Measurements from ENCODE around the gene SLC17A5.
A peak's percentile ranks its signal among the peaks of the same experiment; 100 is the strongest.
"Not testable (repeated sequence)": the region's sequence is repeated elsewhere in the genome, so short reads cannot be mapped to it uniquely, and the experiment has no call there.

The SLC17A5 gene, protein sequence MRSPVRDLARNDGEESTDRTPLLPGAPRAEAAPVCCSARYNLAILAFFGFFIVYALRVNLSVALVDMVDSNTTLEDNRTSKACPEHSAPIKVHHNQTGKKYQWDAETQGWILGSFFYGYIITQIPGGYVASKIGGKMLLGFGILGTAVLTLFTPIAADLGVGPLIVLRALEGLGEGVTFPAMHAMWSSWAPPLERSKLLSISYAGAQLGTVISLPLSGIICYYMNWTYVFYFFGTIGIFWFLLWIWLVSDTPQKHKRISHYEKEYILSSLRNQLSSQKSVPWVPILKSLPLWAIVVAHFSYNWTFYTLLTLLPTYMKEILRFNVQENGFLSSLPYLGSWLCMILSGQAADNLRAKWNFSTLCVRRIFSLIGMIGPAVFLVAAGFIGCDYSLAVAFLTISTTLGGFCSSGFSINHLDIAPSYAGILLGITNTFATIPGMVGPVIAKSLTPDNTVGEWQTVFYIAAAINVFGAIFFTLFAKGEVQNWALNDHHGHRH

DNA sequence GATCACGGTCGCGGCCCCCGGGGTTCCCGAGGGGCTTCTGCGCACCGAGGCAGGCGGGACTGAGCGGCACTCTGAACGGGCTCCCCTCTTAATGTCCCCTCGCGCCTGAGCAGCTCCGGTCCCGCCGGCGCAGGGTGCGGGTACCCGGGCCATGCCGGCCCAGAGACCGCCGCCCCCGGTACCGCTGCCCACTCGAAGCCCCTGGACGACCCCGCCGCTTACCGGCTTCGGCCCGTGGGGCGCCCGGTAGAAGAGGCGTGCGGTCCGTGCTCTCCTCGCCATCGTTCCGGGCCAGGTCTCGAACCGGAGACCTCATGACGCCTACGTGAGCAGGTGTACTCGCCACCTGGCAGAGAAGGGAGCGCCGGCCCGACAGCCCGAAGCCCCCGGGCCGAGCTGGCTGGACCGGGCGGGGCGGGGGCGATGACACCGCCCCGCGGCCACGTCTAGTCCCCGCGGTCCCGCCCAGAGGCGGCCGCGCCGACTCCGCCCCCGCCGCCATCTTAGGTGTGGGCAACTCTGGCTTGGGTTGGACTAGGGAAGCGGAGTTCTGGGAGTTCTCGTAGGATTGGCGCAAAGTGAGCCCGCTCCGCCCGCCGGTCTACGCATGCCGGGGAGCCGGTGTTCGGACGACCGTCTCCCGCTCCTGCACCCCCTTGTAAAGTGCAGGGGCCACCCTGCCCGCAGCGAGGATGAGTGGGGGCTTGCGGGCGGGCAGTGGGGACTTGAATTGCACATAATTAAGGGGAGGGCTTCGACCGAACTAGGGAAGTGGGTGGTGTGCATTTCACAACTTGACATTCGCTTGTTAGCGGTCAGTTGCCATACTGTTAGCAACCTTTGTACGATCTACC is at the start of gene SLC17A5:
SLC17A5 (minus strand) TSS at position 422 of the 854 bp plus-strand sequence; CDS start at position 316, 106 bp downstream.
- DNase-seq = peak; percentile 89 to 90

DNA sequence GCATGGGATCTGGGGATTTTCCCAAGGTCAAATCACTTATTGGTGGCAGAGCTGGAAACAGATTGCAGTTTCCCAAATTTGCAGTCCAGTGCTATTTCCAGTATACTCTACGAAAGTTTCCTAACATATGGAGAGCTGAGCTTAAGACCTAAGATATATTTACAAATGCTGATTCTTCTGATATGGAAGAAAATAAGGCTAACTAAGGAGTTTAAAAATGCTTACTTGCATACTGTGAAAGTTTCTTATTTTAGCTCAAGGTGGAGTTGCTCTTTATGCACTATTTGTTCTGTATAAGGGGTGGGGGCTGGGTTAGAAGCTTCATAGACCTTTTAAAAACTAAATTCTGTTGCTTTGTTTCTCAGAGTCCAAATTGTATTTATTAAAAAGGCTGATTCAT is 49.7 kb upstream of the SLC17A5 start:
- no peak for DNase-seq

DNA sequence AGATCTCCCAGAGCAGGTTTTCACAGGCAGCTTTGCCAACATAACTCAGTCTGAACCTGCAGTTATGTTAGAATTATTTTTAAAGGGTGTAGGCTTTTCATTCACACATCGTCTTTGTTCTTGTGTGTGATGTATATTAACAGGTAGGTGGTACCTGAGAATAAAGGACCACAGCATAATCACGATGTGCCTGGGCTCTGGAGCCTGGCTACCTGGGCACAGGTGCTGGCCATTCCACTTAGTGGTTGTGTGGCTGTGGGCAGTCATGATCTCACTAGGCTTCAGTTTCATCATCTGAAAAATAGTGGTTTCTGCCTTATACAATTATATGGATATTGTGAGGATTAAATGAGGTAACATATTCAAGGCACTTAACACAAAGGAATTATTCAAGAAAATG is 48.7 kb upstream of the SLC17A5 start:
- no peak for DNase-seq

DNA sequence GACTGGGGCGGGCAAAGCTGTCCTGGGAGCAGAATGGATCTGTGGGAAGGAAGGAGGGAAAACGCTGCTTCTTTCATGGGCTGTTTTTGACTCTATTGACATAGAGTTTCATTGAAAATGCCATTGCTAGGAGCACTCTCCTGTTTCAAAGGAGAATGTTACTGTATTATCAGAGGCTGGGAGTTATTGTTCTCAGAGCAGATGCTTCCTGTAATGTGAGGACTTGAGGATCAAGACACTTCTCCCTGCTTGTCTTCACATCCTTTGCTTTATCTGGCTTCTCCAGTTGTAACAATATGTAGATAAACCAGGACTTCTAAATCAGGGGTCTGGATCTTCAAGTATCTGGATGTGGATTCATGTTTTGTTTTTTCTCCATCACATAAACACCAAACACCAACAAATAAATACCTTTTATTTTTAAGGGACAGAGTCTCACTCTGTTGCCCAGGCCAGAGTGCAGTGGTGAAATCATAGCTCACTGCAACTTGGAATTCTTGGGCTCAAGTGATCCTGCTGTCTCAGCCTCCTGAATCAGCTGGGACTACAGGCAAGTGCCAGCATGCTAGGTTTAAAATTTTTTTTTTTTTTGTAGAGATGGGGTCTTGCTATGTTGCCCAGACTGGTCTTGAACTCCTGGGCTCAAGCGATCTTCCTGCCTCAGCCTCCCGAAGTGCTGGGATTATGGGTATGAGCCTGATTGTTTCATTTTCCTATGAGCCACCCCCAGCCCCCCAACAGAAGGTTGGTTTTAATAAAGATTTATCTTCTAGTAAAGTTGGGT is 46.1 kb upstream of the SLC17A5 start:
- DNase-seq = no peak

DNA sequence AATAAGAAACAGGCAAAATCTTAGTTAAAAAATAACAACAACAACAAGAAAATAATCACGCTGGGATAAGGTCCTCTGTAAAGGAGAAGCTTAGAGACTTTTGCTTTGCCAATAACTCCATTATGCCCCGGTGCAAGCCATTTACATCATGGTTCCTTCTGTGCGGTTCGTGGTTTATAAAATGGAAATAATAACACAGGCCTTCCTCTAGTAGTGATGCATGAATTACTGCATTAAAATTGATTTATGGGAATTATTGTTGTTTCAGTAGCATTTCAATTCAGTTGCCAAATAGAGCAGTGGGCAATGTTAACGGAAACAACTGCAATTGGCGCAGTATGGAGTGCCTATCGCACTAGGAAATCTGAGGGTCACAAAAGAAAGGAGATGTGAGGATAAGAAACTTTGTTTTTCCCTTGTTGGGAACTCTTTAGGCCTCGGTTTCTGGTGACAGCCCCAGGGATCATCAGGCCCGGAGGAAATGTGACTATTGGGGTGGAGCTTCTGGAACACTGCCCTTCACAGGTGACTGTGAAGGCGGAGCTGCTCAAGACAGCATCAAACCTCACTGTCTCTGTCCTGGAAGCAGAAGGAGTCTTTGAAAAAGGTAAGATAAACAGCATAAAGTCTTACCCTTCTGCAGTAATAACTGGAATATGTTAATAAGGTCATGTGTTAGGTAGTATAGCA is 43.3 kb upstream of the SLC17A5 start:
- no peak for DNase-seq

DNA sequence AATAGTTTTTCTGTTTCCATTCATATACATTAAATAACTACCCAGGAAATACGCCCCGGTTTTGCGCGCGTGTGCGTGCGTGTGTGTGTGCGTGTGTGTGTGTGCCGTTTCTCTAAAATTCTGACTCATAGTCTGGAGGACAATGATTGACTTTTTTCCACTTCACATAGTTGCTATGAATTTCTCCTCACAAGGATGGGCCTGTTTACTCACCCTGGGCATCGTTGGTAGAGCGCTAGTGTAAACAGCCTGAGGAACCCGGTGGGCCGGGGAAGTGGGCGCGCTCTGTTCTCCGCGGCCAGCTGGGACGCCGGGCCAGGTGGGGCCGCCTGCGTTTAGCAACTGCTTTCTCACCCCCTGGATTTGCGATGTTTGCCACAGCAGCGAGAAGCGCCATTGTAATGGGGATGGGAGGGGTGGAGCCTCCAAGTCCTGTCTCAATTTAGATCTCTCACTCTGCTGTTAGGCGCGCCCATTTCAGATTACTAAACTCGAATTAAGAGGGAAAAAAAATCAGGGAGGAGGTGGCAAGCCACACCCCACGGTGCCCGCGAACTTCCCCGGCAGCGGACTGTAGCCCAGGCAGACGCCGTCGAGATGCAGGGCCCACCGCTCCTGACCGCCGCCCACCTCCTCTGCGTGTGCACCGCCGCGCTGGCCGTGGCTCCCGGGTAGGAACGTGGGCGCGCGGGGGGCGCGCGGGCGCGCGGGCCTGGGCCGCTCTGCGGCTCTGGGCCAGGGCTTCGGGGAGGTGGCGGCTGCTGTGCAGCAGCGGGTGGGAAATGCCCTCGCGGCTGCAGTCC is 42.0 kb upstream of the SLC17A5 start, which contains the start of gene CD109:
CD109 (plus strand) TSS at position 585 of the 803 bp plus-strand sequence; CDS start at position 598, 13 bp downstream.
- DNase-seq = peak; percentile 56 to 65

DNA sequence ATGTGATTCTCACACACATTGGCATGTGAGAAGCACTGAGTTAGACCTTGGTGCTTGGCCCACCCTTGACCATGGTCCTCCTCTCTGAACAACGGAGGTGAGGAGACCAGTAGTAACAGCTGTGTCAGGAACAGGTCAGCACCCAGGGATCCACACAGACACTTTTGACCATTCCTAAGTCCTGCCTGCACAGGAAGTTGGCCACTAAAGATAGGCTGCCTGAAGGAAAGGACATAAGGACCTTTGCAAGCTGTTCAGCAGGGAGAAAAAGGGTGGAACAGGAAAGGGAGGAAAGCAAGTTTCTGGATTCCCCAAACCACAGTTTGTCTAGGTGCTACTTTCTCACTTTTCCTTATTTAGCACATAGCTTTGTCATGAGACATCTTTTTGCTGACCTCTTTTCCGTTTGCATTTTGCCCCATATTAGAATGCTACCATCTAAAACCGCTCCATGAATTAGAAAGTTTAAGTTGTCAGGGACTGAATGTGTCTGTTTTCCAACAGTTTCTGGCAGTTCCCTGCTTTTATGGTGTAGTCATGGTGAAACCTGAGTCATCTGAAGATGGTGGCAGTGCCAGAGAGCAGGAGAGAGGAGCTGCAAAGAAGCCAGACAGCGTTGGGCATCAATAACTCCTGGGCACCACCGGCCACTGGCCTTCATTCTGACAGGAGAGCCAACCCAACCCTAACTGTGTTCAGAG is 41.1 kb upstream of the SLC17A5 start:
- no peak for DNase-seq

DNA sequence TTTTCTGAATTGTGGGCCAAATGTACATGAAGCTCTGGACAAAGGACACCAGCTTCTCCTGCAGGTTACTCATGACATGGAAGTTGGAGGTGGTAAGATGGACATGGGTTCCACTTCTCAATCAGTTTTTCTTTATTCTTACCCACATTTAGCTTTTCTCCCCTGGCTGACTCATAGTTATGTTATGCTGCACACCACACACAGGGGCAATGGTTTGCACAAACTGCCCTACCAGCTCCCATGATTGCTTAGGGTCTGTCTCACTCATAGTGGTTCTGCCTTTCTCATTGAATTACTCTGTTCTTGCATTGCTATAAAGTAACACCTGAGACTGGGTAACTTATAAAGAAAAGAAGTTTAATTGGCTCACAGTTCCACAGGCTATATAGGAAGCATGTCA is 37.7 kb upstream of the SLC17A5 start:
- no peak for DNase-seq

DNA sequence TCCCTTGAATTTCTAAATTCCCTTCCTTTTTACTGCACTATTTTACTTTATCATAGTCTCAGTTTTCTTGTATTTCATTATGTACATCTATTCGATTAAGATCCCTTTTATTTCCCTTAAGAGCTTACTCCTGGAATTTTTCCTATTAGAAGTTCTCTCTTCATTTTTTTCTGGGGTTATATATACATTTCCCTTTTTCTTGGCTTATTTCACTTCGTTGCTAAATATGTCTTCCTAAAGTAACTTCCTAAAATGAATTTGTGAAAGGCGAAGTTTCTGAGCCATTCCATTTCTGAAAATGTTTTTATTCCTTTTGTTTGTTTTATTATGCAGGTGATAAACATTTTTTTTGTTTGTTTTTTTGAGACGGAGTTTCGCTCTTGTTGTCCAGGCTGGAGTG is 36.3 kb upstream of the SLC17A5 start:
- no peak for DNase-seq

DNA sequence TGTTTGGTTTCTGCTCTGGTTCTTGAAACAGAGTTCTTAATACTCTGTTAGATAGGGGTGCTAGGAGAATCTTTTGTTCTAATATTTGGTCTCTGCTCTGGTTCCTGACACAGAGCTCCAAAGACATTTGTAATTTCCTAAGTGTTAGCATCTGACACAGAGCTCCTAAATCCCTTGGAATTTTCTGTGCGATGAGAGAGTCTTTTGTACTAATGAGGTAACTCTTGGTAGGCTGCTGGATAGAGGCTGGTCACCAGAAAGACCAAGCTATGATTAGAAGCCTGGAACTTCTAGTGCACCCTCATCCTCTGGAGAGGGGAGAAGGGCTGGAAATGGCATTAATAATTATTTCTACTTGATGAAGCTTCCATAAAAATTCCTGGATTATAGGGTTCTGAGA is 34.6 kb upstream of the SLC17A5 start:
- no peak for DNase-seq

DNA sequence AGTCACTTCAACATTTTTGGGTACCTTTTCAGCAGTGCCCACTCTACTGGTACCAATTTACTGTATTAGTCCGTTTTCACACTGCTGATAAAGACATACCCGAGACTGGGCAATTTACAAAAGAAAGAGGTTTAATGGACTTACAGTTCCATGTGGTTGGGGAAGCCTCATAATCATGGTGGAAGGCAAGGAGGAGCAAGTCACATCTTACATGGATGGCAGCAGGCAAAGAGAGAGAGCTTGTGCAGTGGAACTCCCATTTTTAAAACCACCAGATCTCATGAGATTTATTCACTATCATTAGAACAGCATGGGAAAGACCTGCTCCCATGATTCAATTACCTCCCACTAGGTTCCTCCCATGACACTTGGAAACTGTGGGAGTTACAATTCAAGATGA is 29.8 kb upstream of the SLC17A5 start:
- not testable (repeated sequence) for DNase-seq

DNA sequence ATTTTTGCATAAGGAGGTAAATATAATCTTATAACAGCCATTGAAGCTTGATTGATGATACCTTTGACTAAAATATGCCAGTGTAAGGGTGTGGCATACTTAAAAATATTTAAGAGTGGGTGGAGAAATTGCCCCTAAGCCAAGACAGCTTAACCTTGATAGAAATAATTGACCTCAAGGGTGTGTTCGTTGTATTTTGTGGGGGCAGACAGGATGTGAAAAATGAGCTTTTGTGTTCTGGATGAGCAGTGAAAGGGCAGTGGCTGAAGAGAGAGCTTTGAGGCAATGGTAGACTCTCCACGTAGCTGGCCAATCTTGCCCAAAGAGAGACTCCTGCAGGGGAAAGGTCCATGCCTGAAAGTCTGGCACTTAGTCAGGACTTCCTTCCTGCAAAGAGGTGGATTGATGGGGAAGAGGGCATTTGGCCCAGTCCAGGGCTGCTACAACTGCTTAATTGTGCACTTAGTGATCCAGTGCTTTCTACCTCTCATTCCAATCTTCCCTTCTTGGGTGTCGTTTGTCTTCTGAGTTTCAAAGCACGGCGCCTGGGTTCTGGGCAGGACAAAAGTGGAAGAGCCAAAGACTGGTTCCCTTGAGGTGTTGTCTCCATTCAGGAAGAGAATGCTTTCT is 26.6 kb upstream of the SLC17A5 start:
- DNase-seq = no peak

DNA sequence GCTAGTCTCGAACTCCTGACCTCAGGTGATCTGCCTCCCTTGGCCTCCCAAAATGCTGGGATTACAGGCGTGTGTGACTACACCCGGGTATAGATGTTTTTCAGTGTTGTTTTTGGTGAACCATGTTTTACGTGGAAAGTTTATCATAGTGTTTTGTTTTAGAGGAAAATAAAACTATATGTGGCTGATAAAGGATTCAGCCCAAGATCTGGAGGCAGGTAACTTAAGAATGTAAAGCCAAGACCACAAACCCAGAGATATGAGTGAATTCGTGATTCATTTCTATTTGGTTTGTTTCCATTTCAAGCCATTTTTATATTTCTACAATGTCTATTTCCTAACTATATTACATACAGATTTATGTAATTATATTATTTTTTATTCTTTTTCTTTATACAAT is 26.1 kb upstream of the SLC17A5 start:
- not testable (repeated sequence) for DNase-seq

DNA sequence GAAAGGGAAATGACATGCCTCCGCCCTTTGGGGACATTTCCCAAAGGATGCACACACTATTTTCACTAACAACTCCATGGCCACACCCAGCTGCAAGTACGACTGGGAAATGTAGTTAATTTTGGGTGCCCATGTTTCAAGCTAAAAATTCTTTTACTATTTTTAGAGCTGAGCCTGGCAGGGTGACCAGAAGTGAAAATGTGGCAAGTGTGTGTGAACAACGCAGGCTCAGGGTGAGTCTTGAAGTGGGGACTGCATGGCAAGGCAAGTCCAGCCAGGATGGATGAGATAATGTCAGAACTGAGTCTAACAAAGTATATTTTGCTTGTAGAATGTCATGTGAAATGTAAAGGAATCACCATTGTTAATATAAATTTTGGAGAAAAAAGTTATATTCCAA is 25.2 kb upstream of the SLC17A5 start:
- DNase-seq = no peak

DNA sequence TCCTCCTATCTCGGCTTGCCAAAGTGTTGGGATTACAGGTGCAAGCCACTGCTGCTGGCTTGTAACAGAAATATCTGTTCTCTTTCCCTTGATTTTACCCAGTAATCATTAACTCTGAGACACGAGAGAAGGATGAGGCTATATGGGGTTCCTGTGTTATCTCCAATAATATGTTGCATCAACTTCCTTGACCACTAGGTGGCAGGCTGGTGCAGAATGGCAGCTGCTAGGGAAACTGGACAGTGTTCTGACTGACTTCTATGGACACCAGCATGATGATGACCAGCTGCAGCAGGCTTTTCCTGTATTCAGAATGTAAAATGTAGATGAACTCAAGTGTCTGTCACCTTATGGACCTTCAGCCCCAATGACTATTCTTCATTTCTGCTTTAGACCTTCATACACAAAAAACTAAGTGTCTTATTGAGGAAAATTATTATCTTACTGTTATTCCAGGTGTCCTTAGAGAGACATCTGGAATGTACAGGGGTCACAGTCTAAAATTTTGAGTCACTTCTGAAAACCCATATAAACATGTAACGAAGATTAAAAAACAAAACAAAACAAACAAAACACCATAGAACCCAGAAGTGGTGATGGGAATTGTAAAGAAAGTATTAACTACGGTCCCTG is 21.8 kb upstream of the SLC17A5 start:
- peak; percentile 79 to 85 for DNase-seq

DNA sequence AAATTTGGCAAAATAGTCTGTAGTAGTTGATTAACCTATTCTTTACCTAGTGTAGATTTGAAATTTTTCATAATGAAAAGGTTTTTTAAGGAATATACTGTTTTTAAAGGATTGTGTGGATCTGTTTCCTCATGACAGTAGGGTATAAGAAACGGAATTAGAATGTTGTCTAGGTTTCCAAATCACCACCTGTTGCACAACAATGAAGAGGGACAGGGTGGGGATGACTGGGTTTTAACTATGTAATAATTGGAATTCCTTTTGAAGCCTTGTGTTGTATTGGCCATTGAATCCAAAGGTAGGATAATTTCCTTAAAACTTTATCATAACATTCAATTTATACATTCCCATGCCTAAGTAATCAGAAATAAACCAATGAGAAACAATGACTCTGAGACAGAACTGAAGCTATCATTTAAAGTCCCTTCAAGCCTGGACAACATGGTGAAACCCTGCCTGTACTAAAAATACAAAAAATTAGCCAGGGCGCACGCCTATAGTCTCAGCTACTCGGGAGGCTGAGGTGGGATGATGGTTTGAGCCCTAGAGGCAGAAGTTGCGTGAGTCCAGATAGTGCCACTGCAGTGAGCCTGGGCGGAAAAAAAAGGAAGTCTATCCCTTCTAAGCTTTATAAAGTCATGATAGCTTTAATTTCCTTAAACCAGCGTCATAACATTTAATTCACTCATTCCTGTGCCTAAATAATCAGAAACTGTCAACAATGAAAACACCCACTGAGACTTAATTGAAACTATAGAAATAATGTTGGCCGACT is 18.3 kb upstream of the SLC17A5 start:
- no peak for DNase-seq

DNA sequence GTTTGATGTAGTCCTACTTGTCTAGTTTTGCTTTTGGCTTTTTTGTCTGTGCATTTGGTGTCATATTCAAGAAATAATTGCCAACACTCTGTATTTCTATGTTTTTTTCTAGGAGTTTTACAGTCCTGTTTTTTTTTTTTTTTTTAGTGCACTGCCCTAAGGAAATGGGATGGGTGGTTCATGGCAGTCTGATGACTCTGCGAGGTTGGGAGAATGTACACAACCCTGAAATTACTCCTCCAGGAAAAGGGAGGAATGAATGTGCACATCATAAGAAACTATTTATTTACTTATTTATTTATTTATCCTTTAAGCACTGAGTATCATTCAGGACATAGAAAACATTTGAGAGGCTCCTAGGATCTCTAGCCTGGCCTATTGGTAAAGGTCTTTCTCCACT is 15.2 kb upstream of the SLC17A5 start:
- DNase-seq = no peak

DNA sequence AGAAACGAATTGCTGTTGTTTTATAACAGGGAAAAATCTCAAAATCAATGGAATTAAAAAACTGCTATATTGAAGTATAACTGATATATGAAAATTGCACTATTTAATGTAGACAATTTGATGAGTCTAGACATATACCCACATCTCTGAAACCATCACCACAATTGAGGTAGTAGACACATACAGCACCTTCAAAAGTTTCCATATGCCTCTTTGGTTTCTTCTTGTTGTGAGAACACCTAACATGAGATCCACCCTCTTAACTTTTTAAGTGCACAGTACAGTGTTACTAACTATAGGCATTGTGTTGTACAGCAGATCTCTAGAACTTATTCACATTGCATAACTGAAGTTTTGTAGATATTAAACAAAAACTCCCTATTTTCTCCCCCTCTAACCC is 14.0 kb upstream of the SLC17A5 start:
- DNase-seq = no peak

DNA sequence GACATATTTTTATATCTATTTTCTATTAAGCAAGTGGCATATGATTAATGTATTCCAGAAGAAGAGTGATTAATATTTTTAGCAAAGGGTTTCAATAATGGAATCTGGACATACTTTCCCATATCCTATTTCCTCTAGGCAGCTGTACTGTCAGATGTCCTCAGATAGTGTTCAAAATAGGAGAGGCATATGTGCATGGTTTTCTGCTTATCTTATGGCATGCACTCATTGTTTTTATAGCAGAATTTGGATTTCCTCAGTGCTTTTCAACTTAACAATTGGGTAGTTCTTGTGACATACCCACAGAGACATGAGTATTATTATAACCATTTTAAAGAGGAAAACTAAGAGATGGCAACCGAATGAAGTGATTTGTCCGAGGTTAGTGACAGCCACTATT is 12.6 kb upstream of the SLC17A5 start:
- no peak for DNase-seq
